HG03097 (cell line): ENCODE data around the gene ATP5F1D.

Experiments
- ATAC-seq: cut with Tn5 transposase; IDR thresholded peaks from one replicate; pipeline ENCODE4 v1.9.1; 2021; ENCODE audit not compliant: unreplicated experiment, low FRiP score

The ATP5F1D gene

DNA sequence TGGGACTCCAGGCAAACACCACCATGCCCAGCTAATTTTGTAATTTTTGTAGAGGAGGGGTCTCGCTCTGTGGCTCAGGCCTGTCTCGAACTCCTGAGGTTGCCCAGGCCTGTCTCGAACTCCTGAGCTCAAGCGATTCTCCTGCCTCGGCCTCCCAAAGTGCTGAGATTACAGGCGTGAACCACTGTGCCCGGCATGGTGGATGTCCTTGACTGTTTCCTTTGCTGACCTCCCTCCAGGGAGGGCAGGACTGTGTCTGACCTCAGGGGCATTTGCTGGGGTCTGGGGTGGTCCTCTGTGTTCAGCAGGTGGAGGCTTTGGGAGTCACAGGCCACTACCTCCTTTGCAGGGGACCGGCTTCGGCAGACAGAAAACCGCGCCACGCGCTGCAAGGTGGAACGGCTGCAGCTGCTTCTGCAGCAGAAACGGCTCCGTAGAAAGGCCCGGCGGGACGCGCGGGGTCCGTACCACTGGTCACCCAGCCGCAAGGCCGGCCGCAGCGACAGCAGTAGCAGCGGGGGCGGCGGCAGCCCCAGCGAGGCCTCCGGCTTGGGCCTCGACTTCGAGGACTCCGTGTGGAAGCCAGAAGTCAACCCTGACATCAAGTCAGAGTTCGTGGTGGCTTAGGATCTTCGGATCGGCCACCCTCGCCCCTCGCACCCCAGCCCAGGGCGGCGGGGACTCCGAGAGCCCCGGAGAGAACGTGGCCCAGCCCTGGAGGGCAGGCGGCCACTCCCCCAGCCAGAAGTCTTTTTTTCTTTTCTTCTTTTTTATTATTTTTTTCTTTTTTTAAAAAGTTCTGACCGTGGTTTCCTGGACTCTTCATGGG lies 15.3 kb downstream of the ATP5F1D start:
- no peak for ATAC-seq

DNA sequence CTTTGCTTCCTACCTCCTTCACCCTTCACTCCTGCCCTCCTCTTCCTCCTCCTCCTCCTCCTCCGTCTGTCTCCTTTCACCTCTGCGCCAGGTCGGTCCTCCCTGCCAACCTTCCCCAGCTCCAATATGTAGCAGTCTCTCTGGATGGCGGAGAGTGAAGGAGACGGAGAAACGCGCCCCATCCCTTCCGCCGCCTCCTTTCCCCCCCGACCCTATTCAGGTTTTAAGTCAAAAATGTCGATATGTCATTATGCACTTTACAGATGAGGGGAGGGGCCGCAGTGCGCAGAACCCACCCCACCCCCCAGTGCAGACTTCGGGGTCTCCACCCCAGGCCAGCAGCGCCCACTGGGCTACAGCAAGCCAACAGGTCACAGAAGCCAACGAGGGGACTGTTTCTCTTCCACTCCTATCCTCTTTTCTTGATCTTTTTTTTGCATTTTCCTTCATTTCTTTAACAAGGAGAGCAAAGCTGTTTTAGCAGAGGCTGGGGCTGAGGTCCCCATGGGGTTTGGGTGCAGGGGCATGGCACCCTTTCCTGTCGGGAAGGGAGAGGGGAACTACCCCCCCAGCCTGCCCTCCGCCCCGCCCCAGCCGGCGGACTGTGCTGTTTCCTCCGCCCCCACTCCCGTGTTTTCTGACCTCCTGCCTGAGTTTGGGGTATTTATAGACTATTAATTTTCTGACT lies 16.1 kb downstream of the ATP5F1D start:
- ATAC-seq, result no peak

DNA sequence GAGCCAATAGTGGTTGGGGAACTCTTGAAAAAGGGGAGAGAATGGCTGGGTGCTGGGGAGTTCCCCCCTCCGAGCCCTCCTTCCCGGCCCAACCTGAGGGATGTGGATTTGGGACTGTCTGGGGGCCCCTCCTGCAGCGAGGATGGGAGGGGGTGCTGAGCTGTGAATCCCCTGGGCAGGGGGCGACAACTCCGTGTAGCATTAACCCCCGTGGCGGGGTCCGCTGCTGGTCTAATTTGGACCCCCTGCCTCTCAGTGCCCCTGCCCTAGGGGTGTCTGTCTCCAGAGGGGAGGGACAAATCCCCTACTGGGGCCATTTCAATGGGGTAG lies 16.6 kb downstream of the ATP5F1D start:
- ATAC-seq, result no peak

DNA sequence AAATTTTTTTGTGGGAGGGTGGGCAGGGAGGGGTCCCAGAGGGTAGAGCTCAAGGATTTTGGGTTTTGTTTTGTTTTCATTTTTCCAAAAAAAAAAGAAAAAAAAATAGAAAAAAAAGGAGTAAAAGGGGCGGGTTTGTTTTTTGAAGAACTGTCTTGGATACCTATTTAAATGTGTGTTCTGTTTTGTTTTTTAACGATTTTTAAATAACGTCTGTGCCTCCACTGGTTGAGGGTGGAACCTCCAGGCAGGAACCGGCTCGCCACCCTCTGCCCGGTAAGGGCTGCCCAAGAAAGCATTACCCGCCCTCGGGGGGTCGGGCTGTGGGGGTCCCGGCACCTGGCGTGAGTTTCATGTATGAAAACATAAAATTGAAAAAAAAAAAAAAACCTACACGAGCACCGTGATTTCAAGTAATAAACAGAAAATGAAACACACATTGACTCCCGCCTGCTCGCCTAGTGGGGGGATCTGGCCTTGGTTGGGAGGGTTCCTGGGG lies 17.2 kb downstream of the ATP5F1D start:
- no peak for ATAC-seq

DNA sequence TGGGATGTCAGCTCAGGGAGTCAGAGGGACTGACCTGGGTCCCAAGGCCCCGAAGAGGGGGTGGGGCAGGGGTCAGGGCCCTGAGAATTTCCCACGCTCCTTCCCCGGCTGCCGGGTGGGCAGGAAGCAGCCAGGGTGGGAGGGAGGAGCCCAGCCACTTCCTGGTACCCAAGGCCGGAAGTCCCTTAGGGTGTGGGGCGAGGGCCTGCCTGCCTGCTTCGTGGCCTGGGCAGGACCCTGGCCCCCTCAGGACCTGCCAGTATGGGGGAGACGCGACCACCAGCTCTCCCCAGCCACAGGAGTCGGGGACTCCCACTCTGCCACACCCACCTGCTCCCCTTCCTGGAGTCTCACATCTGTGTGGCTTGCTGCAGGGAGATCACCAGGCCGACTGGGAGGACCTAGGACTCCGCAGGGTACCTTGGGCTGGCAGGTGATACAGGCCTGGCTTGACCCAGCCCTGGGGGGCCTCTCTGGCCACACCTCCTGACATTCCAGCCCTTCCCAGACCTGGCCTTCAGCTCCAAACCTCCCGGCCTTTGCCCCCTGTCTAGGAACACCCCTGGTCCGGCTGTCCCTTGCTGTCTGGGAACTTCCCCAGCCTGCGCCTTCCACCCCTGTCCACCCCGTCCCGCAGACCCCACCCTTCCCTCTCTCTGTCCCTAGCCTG lies 17.8 kb downstream of the ATP5F1D start:
- peak; percentile 34 for ATAC-seq

DNA sequence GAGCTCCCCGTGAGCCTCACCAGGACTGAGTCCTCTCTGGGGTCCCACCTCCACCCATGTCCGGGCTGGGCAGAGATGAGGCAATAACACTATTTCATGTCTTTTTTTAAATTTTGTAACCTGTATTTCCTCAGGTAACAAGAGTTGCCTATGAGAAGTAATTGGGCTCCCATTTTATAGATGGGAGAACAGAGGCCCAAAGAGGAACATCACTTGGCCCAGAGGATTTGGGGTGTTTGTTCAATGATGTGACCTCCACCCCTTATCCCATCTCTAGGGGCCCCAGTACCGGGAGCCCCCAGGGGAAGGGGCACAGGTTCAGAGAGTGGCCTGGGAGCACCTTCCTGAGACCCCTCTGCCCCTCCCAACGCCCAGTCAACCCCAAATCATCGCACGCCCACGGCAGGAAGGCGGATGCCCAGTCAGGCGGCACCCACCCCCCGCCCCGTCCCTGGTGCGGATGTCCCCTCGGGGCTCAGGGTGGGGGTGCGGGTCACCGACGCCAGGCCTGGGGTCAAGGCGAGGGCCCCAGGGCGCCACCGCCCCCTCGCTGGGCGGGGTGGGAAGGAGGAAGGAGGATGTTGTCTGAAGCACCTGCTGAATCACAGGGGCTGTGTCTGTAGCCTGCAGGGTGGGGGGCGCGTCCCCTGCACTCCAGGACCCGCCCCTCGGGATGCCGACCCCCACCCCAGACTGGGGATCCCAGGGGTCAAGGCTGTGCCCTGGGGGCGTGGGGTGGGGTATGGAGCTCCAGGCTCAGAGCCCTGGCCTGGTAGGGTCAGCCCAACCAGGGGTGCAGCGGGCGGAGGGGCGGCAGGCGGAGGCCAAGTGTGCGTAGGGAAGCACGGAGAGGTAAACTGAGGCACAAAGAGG lies 18.6 kb downstream of the ATP5F1D start:
- no peak for ATAC-seq

DNA sequence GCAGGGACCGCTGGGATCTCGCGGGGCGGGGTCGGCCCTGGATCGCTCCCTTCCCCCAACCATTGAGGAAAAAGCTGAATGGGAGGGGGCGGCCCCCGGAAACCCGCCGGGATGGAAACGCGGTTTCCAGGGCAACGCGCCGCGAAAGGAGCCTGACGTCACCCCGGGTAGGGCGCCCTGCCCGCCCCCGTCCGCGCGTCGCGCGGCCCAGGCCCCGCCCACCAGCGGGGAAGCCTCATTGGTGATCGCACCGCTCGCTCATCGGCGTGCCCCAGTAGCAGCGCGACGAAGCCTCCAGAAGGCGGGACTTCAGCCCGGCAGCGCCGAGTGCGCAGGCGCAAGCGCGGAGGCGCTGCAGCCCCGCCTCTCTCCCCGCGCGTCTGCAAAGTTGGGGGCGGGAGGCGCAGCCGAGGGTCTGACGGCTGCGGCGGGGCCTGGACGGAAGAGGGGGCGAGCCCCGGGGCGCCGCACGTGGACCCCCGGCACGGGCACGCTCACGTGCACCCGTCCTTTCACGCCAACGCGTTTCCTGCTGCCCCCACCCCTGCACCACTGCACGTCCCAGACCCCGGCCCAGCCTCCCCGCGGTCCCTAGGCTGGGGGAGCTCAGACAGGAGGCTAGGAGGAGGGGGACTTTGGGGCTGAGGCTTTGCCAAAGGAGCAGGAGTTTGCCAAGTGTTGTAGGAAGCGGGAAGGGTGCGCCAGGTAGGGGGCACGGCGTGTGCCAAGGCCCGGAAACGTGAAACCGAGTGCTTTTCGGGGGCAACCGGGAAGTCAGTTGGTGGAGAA lies 19.4 kb downstream of the ATP5F1D start:
- ATAC-seq, result peak; percentile 41

DNA sequence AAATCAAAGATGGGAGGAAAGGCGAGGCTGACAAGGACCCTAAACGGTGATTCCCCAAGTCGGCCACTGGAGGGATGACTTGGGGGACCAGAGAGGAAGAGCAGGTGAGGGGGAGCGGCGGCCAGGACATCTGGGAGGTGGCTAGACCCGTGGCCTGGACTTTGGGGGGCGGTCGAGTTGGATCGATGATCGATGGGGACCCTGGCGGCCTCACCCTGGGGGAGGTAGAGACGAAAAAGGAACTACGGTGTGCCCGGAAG lies 19.9 kb downstream of the ATP5F1D start:
- no peak for ATAC-seq

DNA sequence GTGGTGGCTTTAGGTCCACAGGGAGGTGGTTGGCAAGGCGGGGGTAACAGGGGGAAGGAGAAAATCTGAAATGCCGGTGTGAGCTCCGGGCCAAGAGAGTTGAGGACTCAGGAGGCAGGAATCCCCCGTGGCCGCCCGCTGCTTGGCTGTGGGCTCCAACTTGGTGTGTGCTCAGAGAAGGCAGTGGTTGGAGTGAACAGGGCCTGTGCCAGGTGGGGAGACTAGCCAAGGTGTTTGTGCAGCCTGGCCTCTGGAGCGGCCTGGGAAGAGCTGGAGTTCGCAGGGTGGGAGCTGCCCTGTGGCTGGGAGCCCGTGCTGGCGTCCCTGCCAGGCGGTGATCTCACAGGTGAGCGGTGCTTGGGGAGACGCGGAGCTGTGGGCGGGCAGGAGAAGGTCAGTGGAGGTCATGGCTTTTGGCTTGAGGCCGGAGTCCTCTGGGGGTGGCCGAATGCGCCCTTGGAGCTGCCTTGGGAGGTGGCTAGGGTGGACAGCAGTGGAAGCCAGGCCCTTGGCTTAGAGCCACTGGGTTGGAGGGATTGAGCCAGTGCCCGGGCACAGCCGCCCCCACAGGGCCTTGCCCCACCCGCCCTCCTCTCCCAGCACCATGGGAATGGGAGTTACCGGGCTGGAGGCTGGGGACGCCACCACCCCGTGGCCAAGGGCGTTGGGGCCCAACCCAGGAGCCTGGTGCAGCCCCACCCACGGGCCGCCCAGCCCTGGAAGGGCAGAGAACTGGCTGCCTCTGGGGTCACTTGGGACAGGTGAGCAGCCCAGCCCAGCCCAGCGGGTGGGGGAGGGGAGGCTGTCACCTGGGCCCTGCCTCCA lies 20.5 kb downstream of the ATP5F1D start:
- ATAC-seq, result no peak

DNA sequence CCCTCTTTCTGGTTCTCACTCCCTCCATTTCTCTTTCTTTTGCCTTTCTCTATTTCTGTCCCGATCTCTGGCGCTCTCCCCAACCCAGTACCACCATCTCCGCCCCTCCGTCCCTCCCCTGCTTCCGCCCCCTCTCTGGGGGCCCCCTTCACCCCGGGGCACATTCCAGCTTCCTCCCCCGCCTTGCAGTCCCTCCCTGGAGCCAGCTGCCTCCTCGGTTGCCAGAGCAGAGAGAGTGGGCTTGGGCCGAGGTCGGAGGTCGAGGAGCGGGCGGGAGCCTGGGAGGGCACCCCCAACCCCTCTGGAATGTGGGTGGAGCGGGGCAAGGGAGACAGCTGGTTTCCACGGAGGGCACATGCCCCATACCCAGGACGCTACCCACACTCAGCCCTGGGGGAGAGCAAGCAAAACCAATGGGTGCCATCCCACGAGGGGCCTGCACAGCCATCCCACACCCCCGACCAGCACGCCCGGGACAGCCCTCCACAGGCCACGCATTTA lies 21.1 kb downstream of the ATP5F1D start:
- no peak for ATAC-seq

DNA sequence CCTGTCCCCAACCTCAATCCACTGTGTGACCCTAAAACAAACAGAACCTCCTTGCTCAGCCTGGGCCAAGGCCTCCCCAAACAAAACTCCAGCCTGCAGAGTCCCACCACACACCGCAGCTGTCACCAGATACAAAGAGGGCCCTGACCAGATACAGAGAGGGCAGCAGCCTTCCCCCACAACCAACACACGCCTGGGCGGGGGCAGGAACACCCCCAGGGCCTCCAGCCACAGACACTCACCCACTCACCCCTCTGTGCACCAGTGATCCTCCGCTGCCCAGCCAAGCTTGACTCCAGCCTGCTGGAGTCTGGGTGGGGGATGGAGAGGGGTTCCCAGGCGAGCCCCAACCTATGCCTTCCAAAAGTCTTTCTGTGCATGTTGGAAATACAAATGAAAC lies 21.6 kb downstream of the ATP5F1D start:
- no peak for ATAC-seq

DNA sequence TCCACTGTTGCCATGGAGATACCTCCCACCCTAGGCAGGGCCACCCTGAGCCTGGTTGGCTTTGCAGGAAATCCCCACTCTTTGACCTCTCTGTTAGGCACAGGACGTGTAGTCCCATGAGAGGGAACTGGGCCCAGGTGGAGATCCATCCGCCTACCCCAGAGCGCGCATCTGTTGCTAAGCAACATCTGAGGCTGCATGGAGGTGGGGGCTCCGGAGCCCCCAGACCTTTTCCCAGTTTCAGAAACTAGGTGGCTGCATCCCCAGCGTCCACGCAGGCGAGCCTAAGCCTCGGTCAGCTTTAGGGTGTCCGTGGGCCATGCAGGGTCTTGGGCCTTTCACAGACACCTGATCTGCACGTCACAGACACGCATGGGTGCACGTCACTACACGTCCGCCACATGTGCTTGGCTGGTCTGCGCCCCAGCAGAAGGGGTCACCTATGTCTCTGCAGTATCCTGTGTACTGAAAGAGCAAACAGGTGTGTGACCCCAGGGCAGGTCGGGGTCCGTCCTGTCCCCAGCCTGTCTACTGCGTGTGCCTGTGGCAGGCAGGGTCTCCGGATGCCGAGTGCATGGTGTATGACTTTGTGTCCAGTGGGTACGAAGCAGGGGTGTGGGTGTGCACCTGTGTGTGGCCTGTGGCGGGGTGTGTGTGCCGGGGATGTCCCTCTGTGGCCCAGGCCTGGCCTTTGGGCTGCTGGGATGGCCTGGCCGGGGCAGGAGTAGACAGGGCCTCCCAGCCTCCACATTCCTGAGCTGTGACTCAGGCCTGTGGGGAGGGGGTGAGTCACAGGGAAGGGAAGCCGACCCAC lies 23.5 kb downstream of the ATP5F1D start:
- ATAC-seq, result no peak

DNA sequence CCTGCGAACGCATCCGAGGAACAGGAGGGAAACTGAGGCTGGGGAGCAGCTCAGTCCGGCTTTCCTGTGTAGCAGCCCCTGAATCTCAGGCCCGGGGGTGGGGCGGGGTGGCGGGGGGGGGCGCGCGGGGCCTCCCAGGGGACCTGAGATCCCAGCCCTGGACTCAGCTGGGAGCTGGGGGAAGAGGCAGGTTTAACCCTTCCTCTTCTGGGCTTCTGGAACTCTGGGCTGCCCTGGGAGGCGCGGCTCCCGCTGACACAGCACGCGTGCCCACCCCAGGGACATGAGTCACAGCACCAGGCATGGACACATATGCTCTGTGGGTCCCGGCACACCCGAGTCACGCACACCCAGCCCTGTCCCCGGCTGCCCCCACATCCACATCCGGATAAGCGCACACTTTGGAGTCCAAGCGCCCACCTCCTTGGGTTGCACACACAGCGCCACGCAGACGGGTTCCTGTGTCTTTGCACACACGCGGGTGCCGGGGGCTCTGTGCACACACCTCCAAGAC lies 24.1 kb downstream of the ATP5F1D start:
- ATAC-seq, result no peak

DNA sequence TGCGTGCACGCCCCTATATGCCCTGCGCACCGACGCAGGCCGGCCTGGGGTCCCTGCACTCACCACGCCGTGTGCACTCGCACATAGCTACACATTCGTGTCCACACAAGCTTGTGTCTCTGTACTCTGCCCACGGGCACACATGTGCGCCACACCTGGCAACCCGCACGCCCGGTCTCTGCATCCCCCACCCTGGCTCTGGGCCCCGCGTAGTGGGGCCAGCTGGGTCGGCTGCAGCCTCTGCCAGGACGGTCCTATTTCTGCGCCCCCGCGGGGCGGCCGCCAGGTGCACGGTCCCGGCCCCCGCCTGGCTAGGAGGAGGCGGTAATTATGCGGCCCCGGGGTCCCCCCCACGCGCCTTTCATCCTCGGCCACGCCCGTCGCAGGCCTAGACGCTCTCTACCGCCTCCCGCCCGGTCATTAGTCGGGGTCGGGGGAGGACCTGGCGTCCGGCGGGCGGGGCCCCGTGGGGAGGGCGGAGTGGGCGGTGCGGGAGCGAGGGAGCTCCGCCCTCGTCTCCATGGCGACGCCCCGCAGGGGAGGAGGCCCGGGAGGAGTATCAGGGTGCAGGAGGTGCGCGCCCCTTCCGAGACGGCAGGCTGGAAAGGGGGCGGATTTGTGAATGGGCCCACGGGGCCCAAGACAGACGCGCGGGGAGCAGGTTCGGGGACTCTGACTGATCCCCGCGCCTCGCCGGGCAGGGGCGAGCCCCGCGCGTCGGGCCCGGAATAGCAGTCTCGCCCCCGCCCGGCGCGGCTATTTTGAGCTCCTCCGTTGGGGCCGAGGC lies 24.8 kb downstream of the ATP5F1D start:
- ATAC-seq, result peak; percentile 31

DNA sequence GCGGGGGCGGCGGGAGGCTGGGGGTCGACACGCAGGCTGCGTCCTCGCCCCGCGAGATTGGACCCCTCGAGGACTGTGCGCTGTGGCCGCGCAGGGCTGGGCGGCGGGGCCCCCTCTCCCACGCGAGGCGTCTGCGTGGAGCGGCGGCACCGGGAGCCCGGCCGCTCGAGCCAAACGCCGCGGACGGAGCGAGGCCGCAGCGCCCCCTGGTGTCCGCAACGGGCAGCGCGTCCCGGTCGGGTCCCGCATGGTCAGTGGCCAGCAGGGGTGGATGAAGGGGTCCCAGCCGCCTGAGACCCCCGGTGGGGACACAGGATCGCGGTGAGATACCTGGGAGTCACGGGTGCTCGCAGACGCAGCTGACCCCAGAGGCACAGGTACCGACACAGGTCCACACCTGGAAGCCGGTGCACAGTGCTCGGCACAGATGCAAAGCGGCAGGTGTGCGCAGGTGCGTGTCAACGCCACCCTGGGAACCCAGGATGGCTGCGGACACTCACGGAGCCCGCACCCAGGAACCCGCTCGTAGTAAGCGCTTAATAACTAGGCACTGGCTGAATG lies 25.4 kb downstream of the ATP5F1D start:
- peak; percentile 19 for ATAC-seq

DNA sequence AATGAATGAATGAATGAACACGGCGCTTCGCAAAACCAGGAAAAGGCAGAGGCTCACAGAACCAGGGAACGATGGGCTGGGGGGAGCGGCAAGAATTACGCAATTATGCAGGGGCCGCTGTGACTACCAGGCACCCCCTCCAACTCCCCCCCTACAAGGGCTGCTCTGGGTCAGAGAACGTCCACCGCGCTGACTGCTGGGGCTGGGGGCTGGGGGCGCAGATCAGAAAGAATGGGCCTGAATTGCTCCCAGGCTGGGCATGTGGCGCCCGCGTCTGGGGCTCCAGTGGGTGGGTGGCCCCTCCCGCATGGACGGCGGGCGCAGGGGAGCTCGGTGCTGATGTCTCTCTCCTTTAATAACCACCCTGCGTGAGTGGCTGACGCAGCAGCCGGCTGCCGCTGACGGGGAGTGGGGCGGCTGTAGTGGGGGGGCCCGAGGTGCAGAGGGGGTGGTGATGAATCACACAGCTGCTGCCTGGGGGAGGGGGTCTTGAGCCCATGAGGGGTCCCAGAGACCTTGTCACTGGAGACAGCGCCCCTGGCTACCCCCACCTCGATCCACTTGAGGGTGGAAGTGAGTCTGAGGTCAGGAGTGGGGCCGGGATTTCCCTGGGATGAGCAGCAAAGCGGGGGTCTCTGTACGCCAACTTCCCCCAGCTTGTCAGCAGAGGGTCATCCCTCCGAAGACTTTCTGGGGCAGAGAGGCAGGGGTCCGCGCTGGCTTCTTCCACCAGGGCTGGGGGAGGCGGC lies 26.1 kb downstream of the ATP5F1D start:
- ATAC-seq, result no peak
